Measurements from ENCODE around the gene PEX11A. TPM values are rescaled to one million over a fixed set of nuclear protein-coding genes. Genes with fewer than 3 reads are reported as not detected.

Gene PEX11A
- total RNA-seq (ENCODE audit: low replicate concordance): 5.0 and 13.5 TPM in 2 replicates

GRCh38 chr15:89690276-89691218, at the start of gene PEX11A, which contains the start of gene WDR93:
Gene PEX11A, minus strand, starts transcription at chr15:89690754. Its CDS starts 122 bp downstream, at chr15:89690632.
Gene WDR93, plus strand, starts transcription at chr15:89690811. Its CDS starts 10,936 bp downstream, at chr15:89701747.

GRCh38 chr15:89679212-89679611, 11.3 kb downstream of the PEX11A start, which contains the start of gene PLIN1:
Gene PLIN1, minus strand, starts transcription at chr15:89679367. Its CDS starts 1,878 bp downstream, at chr15:89677489.

GRCh38 chr15:89654847-89655805, 35.4 kb downstream of the PEX11A start, which contains the start of gene KIF7:
Gene KIF7, minus strand, starts transcription at chr15:89655467. Its CDS starts 2,537 bp downstream, at chr15:89652930.

Other genes starting within 250 kb of the PEX11A start
- 0.12 TPM in 1 of 2 replicates, not detected in the other for gene RHCG, start 194.2 kb downstream of the PEX11A start, total RNA-seq (ENCODE audit: low replicate concordance)
- gene TICRR, start 115.3 kb downstream of the PEX11A start, total RNA-seq (ENCODE audit: low replicate concordance): 0.35 and 1.1 TPM in 2 replicates
- gene KIF7, start 35.3 kb downstream of the PEX11A start, total RNA-seq (ENCODE audit: low replicate concordance): 10.7 and 13.2 TPM in 2 replicates
- gene PLIN1, start 11.4 kb downstream of the PEX11A start, total RNA-seq (ENCODE audit: low replicate concordance): under 0.01 and 0.15 TPM in 2 replicates
- 0.23 TPM in 1 of 2 replicates, not detected in the other for gene WDR93, start 57 bp upstream of the PEX11A start, total RNA-seq (ENCODE audit: low replicate concordance)
- gene MESP1, start 60.5 kb upstream of the PEX11A start, total RNA-seq (ENCODE audit: low replicate concordance): 0.15 TPM in 1 of 2 replicates, not detected in the other
- gene MESP2, start 85.6 kb upstream of the PEX11A start, total RNA-seq (ENCODE audit: low replicate concordance): 0.15 and 1.6 TPM in 2 replicates
- 4.7 and 35.3 TPM in 2 replicates for gene ANPEP, start 124.1 kb upstream of the PEX11A start, total RNA-seq (ENCODE audit: low replicate concordance)
- gene AP3S2, start 203.2 kb upstream of the PEX11A start, total RNA-seq (ENCODE audit: low replicate concordance): 16.3 and 41.8 TPM in 2 replicates
- gene ARPIN, start 222.2 kb upstream of the PEX11A start, total RNA-seq (ENCODE audit: low replicate concordance): 6.2 and 11.1 TPM in 2 replicates

All from smooth muscle cell of the coronary artery (primary cell).